COLO829 (cell line): ENCODE measurements around the gene CXCR3.
"Not testable (repeated sequence)": the region's sequence is repeated elsewhere in the genome, so short reads cannot be mapped to it uniquely, and the experiment has no call there.

Source experiments
- DNase-seq: peaks from one replicate; pipeline ENCODE4 v3.0.0; 2012; ENCODE audit warnings: low spot score

The CXCR3 gene

DNA sequence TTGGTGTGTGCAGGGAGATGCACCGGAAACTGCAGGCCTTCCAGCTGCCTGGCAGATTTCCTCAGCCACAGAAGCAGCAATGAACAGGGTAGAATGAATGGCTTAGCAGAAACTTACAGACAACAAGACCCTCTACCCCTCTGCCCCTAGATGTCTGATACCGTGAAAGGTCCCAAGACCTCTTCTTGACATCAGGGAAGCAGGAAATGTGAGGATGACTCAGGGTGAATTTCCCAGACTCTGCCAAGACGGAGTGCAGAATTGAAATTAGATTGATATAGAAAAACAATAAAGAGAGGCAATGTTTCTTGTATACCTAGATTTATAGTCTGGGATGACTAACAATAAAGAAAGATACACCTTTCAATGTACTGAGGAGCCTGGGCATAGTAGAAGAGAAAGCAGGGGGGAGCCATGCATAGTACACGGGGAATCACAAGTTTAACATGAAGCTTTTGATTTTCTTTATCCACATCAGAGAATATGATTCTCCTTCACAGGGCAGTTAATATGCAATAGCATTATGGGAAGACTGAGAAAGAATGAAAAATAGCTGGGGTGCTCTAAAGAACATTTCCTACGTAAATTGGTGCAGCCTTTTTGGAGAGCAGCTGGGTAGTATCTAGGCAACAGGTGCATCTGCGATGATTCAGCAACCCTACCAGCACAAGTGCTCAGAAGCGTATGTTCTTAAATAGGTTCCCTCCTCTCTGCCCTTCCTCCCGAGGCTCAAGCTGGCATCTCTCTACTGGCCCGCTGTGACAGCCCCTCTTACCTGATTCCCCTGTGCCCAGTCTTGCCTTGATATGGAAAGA lies 18.3 kb upstream of the CXCR3 start:
- no peak for DNase-seq

DNA sequence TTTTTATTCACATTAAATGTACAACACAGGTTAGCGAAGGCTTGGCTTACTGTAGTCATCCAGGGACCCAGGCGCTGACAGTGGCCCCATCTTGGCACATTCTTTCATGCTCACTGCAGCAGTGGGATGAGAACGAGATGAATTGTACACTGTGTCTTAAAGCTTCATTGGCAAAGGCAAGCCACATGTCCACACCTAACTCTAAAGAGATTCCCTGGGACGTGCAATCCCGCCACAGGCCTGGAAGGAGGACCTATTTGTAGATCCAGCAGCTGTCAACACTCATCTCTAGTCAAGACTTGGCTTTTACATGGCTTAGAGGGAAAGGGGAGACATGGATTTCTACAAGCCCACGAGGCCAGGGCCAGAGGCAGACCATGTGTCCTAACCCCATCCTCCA lies 16.1 kb upstream of the CXCR3 start:
- no peak for DNase-seq

DNA sequence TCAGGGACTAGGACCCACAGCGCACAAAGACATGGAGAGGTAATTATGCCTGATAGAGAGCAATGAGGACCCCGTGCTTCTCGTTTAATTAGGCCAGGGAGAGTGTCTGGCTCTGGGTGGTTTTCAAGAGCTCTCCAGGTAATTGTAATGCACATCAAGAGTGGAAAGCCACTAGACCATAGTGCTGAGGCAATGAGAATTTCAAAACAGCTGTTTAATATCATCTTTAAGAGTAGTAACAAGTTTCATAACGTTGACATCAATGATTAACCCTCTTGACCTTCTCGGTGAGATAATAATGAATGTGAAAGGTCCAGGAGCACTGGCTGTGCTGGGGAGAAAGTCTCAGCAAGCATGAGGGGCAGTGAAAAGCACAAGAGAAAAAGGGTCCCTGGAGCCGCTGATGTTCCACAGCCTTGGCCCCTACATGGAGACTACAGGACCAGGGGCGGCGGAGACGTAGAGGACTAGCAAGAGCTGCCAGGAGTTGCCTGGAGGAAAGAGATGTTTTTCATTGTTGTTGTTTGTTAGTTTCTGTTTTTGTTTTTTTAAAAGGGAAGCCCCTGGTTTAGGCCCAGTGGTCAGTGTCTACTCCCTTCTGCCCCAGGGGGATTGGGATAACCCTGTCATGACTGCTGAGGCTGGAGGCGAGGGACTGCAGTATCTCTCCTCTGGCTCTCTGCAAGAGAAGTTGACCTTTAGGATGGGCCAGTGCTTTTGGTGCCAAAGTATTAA lies 14.8 kb upstream of the CXCR3 start:
- DNase-seq, result no peak

DNA sequence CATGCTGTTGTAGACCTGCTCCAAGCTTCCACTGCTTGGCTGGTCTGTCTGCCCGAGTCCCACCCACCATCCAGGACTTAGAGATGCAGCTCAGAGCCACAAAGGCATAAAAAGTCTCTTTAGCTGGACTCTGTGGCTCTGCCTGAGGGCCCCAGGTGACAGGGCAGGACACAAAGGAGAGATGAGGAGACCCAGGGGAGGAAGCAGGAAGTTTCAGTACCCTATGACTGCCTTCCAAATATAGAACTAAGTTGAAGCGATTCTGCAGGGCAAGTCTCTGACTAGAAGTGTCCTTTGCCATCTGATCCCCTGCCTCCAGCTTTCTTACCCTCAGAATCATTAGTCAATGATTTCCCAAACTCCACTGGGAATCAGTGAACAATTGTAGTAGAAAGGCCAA lies 11.2 kb upstream of the CXCR3 start:
- DNase-seq, result no peak

DNA sequence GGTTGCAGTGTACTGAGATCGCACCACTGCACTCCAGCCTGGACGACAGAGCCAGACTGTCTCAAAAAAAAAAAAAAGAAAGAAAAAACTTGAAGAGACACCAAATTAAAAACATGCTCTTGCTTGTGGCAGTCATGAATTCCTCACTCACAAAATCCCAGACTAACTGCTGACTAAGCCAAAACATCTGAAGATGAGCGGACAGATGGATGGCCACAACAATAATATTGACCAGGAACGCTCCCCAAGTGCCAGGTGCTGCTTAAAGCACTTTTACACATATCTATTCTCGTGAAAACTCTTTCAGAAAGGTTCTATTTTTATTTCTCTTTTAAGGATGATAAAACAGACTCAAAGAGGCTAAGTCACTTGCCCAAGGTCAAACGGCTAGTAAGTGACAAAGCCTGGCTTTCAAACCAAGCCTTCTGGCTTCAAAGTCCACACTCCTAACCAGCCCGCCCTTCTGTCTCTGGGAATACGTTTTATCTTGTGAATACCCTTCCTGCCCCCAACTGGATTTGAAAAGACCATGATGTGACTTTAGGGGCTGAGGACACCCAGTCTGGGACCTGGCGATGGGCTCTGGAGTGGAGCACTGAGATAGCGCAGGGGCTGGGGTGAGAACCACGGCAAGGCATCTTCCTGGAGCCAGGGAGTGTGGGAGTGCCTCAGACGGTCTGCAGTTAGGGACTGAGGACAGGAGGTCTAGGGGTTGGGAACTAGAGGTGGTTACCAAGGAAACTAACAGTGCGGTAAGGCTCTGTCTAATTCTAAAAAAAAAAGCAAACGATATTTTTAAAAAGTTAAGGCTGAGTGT lies 9.5 kb upstream of the CXCR3 start:
- DNase-seq, result no peak

DNA sequence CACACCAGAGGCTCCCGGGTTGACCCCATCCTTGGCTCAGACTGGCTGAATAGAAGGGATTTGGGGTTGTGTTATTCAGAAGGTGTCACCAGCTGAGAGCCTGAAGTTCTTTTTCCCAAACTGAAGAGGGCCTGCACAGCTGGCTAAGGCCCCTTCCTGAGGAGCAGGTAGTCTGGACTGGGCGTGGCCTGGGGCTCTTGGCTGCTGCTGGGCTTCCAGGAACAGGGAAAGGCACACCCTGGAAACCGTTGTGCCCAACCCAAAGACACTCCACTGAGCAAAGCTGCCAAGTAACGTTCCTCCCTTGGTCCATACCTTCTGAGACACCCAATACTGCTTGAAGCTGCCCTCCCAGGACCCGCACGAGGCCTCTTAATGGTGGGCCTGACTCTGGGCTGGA lies 8.3 kb upstream of the CXCR3 start:
- DNase-seq, result no peak

DNA sequence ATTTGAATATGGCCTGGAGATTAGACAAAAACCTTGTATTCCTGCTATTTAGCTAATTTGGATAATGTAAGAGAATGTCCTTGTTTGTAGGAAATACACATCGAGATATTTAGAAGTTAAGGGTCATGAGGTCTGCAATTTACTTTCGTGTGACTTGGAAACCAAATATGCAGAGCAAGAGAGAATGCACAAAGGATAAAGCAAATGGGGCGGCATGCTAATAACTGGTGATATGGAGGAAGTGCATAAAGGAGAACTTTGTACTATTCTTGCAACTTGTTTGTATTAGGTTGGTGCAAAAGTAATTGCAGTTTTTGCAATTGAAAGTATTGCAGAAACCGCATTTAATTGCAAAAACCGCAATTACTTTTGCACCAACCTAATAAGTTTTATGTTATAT lies 7.2 kb upstream of the CXCR3 start:
- peak; percentile 38 for DNase-seq

DNA sequence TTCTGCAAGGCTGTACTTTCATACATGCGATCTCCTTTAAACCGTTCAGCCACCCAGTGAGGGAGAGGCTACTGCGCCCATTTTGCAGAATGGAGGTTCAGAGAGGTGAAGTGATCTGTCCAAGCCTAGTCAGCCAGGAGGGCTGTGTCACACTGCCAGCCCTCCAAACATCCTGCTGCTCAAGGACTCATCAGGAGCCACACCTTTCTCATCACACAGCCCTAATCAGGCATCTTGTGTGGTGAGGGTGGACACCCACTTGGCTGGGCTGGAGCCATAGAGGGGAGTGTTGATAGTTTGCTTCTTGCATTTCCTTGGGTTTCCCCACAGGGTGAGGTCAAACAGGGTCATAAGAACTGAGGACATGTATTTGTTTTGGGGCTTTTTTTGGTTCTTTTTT lies 5.4 kb upstream of the CXCR3 start:
- DNase-seq, result no peak

DNA sequence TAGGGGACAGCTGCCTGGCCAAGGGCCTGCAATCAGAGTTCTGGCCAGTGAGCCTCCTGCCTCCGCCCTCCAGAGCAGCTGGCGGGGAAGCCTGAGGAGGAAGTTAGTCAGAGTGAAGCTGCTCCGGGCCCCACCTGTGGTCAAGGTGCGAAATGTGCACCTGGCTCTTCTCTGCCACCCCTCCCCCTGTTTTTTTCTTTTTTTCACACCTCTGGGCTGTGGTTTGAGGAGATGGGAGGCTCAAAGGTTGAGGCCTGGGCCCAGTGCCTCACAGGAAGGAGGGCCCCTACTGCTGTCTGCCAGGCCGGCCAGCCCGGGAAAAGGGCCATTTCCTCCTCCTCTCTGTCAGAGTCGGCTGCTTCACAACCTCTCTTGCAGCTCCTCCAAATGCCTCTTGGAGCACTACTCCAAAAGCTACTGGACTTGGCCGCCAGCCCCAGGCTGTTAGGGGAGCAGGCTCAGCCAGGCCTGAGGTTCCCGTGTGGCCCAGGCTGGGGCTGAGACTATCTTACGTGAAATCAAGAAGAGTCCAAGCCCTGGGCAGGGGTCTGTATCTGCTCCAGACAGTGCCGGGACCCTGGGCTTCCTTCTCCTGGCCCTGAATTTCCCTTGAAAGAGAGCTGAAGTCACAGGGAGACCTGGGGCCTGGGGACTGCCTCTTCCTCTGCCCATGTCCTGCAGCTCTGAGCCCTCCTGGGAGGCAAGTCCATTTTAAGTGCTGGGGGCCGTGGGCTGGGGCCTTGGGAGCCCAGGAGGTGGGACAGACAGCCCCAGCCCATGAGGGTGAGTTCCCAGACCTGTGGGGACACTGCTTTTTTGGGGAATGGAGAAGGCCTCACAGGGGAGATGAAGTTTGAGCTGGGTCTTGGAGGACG lies 4.5 kb upstream of the CXCR3 start:
- no peak for DNase-seq

DNA sequence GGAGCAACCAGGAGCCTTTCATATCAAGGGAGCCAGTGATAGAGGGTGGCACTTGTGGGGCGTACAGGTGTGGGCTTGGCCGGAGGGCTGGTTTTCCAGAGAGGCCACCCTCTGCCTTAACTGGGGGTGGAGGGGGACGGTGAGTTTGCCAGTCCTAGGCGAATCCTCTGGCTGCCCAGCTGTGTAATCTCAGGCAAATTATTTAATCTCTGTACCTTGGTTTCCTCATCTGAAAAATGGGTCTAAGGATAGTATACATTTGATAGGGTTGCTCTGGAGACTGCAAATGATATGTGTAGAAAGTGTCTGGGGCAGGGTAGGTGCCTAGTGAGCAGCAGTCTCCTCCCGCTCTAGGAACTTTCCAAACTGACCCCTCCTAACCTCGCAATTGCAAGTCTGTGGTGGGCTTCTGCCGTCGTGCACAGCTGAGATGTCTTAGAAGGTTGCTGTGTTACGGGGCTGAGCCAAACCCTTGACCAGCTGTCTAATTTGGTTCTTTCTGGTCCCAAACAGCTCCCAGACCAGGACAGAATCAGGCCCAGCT lies 3.8 kb upstream of the CXCR3 start:
- DNase-seq, result no peak

DNA sequence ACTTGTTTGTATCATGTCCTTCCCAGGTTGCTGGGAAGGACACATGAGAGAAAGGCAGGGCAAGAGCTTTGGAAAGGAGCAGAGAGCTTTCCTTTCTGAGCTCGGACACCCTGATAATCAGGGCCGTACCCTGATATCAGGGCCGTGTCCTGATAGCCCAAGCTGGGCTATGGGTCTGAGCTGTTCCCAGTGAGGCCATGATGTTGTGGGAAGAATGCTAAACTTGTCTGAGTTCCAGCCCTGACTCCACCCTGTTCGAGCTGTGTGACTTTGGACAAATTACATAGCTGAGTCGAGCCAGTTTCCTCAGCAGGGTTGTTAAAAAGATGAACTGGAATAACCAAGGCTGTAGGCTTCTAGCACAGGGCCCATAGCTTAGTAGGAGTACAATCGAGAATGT lies 3.3 kb upstream of the CXCR3 start:
- DNase-seq, result no peak

DNA sequence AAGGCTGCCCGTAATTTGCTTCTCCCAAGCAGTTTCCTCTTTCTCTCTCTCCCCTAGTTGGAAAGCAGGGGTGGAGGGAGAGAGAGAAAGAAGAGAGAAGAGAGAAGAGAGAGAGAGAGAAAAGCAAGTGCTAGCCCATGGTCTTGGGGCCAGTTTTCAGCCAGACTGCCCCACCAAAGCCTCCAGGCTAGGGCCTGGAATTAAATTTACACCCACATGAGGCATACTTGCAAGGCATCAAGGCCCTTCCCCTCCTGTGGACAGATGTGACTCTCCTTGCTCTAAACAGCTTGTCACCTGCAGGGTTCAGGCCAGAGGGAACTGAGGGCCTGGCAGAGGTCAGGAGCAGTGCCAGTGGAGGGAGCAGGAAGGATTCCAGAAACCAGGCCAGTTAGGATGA lies 1.7 kb upstream of the CXCR3 start:
- DNase-seq, result no peak

DNA sequence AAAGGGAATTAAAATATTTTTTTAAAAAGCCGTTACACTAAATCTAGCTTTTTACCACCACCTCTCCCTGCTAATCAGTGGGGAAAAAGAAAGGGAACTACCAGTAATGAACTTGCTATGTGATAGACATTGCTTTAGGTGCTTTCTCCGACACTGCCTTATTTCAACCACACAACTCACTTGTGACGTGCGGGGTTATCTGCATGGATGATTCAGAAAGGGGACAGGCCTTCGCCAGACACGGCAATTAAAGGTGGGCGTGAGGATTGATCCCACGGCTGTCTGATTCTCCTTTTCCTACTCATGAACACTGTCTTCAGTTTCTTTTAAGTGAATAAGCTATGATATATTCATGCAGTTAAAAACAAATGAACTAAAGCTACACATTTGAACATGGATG lies 882 bp upstream of the CXCR3 start:
- no peak for DNase-seq

DNA sequence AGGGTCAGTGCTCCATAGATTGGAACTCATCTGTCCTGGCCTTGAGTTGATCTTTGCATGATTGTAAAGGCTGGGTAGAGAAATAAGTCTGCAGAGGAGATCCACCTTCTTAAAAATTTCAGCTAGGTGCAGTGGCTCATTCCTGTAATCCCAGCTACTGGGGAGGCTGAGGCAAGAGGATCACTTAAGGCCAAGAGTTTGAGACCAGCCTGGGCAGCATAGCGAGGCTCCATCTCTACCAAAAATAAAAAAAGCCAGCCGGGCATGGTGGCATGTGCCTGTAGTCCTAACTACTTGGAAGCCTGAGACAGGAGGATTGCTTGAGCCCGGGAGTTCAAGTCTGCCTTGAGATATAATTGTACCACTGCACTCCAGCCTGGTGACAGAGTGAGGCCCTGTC lies 476 bp upstream of the CXCR3 start:
- DNase-seq, result no peak

DNA sequence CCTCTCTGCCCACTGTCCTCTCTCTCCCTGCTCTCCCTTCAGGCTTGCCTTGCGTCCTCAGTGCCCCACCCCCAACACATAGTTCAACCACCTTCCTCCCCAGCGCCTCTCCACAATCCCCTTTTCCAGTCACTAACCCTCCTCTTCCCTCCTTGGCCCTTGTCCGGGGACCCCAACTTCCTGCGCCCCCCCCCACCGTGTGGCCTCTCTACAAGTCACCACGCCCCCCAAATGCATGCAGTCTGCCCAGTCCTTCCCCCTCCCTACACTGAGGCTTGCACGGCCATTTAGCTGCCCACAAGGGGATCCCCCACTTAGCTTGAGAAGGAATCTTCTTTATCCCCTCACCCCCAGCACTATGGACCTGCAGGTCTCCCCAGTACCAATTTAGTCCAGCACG lies 569 bp downstream of the CXCR3 start:
- DNase-seq, result no peak

DNA sequence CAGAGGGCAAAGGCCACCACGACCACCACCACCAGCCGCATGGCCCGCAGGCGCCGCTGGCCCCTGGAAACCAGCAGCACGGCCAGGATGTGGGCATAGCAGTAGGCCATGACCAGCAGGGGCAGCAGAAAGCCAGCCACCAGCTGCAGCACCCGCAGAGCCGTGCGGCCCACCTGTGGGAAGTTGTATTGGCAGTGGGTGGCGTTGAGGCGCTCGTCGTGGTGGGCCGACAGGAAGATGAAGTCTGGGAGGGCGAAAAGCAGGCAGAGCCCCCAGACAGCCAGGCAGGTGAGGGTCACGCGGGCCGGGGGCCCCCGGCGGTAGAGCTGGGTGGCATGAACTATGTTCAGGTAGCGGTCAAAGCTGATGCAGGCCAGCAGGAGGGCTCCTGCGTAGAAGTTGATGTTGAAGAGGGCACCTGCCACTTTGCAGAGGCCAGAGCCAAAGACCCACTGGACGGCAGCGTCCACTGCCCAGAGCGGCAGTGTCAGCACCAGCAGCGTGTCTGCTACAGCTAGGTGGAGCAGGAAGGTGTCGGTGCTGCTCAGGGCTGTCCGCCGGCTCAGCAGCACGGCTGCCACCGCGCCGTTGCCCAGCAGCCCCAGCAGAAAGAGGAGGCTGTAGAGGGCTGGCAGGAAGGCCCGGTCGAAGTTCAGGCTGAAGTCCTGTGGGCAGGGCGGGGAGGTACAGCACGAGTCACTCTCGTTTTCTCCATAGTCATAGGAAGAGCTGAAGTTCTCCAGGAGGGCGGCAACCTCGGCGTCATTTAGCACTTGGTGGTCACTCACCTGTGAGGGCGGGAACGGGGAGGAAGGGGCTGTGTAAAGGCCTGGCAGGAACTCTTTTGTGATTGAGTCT lies 1.4 kb downstream of the CXCR3 start:
- no peak for DNase-seq

DNA sequence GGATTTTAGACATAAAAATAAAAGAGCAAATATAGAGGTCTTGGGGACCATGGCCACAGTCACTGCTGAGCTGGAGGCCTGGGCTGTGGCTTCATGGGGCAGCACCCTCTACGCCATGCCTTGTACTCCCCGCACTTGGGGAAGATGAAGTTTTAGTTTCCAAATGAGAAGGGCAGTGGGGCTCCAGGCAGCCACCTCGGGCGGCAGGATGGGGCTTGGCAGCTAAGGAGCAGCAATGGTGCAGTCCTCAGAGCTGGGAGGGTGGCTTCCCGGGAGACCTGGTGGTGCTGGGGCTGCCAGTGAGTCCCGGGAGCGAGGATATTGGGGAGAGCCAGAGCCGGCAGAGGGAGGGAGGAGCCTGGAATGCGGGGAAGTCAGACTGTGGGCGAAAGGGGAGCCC lies 2.4 kb downstream of the CXCR3 start:
- DNase-seq, result no peak

DNA sequence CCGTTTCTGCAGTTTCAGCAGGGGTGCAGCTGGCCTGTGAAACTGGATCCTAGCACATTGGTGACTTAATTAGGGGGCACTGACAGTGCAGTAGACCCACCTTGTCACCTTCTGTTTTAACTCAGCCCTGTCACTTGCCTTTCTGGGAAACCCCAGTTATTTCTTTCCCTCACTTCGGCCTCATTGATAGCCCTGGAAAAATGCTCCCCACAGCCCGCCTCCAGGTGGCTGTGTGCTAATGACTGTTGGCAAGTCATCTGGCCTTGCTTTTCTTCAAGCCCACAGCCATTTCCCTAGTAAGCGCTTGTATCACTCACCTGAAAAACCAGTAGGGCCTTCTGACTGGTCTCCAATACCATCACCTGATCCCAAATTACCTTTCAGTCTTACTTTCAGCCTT lies 3.3 kb downstream of the CXCR3 start:
- DNase-seq, result no peak

DNA sequence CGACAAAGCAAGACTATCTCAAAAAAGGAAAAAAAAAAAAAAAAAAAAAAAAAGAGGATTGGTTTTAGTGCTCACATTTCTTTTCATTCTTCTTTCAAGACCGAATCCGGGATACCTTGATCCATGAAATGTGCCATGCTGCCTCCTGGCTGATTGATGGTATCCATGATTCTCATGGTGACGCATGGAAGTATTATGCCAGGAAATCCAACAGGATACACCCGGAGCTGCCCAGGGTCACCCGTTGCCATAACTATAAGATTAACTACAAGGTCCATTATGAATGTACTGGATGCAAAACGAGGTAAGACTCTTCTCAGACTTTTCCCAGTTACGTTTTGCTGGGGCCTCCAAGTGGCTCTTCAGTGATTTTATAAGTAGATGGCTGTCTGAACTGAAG lies 6.1 kb downstream of the CXCR3 start:
- no peak for DNase-seq

DNA sequence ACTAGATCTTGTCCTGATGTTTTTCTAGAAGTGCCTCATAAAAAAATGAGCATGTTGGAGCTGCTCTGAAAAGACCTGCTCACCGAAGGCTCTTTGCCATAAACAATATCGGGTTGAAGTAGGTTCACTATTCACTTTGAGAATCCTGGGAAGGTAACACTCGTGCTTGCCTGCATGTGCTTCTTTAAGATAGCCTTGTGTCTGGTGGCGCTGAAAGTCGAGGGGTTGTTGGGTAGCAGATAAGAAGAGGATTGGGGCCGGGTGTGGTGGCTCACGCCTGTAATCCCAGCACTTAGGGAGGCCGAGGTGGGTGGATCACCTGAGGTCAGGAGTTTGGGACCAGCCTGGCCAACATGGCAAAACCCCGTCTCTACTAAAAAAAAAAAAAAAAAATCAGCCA lies 6.6 kb downstream of the CXCR3 start:
- DNase-seq, result not testable (repeated sequence)
